Bronchial epithelial cell (primary cell): Measurements from ENCODE around the gene CHMP1A. TPM values are rescaled to one million over a fixed set of nuclear protein-coding genes. Genes with fewer than 3 reads are reported as not detected.

Experiments
- DNase-seq: peaks from one replicate; pipeline ENCODE4 v3.0.0-alpha.2; 2010; ENCODE audit warnings: low read depth
- FAIRE-seq: peaks from 2 replicates; lab custom pipeline; 2011; peaks lifted over from hg19 to GRCh38; lab: Jason Lieb, UNC
- H3K27me3 ChIP-seq: 2 replicates; pipeline ENCODE4 v1.5.1; 2011; ENCODE audit warnings: low read length; ENCODE audit not compliant: control insufficient read depth, insufficient read depth
- H3K36me3 ChIP-seq: 2 replicates; pipeline ENCODE4 v1.5.1; 2011; ENCODE audit warnings: low read length; ENCODE audit not compliant: control insufficient read depth, insufficient read depth
- H3K4me3 ChIP-seq: 2 replicates; pipeline ENCODE4 v1.5.1; 2011; ENCODE audit warnings: mild to moderate bottlenecking, low read depth, low read length, control low read depth
- CTCF ChIP-seq: IDR thresholded peaks from 2 replicates; pipeline ENCODE4 v1.5.1; 2011; ENCODE audit warnings: mild to moderate bottlenecking, moderate library complexity, low read length, control low read depth, inconsistent platforms; ENCODE audit not compliant: insufficient read depth, severe bottlenecking
- total RNA-seq: library from RNA; depleted of rRNA; stranded (reverse); fragments of >200 nt; gene quantifications from 2 replicates; pipeline ENCODE4 v1.2.1, GENCODE V29; 2014

Gene CHMP1A
- total RNA-seq, 1 donor from 2014 or later, result 101 TPM

- H3K27me3 ChIP-seq, result no peaks in the 10 kb centered on the region
- TF ChIP-seq CTCF, result no peak
- peaks cover 17% of the 10 kb centered on the region for H3K36me3 ChIP-seq
- DNase-seq (no peak), FAIRE-seq (no peak)
- no peak overlapping the region for H3K4me3 ChIP-seq
These were observed 12.4 kb downstream of the CHMP1A start for GRCh38 chr16:89645122-89645521.

GRCh38 chr16:89643769-89644300 lies 13.7 kb downstream of the CHMP1A start:
- TF ChIP-seq CTCF, result no peak
- Histone ChIP-seq H3K27me3 (no peaks in the 10 kb centered on the region), H3K36me3 (peaks cover 17% of the 10 kb centered on the region), H3K4me3 (no peak overlapping the region)
- FAIRE-seq (no peak), DNase-seq (no peak)

- H3K36me3 ChIP-seq, result peaks cover 17% of the 10 kb centered on the region
- FAIRE-seq (no peak), DNase-seq (no peak)
- TF ChIP-seq CTCF, result no peak
- H3K27me3 ChIP-seq, result no peaks in the 10 kb centered on the region
- no peak overlapping the region for H3K4me3 ChIP-seq
These were observed 14.9 kb downstream of the CHMP1A start for GRCh38 chr16:89642574-89642973.

- TF ChIP-seq CTCF, result no peak
- no peak for FAIRE-seq
- H3K27me3 ChIP-seq, result no peaks in the 10 kb centered on the region
- H3K4me3 ChIP-seq, result no peak overlapping the region
- no peak for DNase-seq
- peaks cover 11% of the 10 kb centered on the region for H3K36me3 ChIP-seq
These were observed 15.9 kb downstream of the CHMP1A start for GRCh38 chr16:89641458-89642119.

- Histone ChIP-seq H3K27me3 (no peaks in the 10 kb centered on the region), H3K4me3 (no peak overlapping the region), H3K36me3 (no peaks in the 10 kb centered on the region)
- no peak for FAIRE-seq
- no peak for TF ChIP-seq CTCF
- DNase-seq, result no peak
These were observed 18.1 kb downstream of the CHMP1A start for GRCh38 chr16:89639385-89639784.

GRCh38 chr16:89638455-89638854 lies 19.1 kb downstream of the CHMP1A start:
- H3K4me3 ChIP-seq, result no peak overlapping the region
- no peaks in the 10 kb centered on the region for H3K27me3 ChIP-seq
- FAIRE-seq, result no peak
- DNase-seq, result no peak
- H3K36me3 ChIP-seq, result no peaks in the 10 kb centered on the region
- no peak for TF ChIP-seq CTCF
